ENCODE measurements around the gene COQ3. TPM values are rescaled to one million over a fixed set of nuclear protein-coding genes. Genes with fewer than 3 reads are reported as not detected.
A peak's percentile ranks its signal among the peaks of the same experiment; 100 is the strongest.

The COQ3 gene, protein sequence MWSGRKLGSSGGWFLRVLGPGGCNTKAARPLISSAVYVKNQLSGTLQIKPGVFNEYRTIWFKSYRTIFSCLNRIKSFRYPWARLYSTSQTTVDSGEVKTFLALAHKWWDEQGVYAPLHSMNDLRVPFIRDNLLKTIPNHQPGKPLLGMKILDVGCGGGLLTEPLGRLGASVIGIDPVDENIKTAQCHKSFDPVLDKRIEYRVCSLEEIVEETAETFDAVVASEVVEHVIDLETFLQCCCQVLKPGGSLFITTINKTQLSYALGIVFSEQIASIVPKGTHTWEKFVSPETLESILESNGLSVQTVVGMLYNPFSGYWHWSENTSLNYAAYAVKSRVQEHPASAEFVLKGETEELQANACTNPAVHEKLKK
- total RNA-seq = 10 to 100 TPM in 2 of 4 donors, 1 to 10 TPM in 2; 5.7 to 11.5 (median 9.0) TPM

DNA sequence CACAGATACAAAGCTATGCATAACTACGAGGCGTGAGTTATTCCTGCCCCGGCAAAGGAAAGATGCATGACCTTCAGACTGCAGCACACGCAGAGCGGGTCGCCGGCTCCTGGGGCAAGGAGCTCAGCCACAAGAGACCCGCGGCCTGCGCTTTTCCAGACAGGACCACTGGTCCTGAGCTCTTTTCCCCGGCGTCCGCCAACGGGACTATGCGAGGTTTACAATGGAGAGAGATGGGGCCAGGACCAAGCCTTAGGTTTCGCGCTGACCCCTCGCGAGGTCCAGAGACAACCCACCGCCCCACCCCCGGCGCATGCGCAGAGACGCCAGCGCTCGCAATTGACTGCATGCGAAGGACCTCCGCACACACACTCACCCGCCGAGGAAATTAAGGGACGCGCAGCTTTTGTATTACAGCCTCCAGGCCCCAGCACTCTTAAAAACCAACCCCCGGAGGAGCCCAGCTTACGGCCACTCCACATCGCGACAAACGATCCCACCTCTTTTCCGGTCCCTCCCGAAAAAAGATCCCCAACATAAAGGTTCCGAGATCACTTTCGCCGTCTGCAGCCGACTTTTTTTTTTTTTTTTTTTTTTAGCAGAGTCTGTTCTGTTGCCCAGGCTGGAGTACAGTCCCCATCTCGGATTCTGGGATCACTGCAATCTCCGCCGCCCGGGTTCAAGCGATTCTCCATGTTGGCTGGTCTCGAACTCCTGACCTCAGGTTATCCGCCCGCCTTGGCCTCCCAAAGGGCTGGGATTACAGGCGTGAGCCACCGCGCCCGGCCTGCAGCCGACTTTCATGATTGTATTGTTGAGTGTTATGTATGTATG, at the start of gene COQ3:
COQ3 (minus strand) TSS at position 498 of the 834 bp plus-strand sequence; CDS start at position 482, 16 bp downstream.
- TF ChIP-seq, protein P1, sequence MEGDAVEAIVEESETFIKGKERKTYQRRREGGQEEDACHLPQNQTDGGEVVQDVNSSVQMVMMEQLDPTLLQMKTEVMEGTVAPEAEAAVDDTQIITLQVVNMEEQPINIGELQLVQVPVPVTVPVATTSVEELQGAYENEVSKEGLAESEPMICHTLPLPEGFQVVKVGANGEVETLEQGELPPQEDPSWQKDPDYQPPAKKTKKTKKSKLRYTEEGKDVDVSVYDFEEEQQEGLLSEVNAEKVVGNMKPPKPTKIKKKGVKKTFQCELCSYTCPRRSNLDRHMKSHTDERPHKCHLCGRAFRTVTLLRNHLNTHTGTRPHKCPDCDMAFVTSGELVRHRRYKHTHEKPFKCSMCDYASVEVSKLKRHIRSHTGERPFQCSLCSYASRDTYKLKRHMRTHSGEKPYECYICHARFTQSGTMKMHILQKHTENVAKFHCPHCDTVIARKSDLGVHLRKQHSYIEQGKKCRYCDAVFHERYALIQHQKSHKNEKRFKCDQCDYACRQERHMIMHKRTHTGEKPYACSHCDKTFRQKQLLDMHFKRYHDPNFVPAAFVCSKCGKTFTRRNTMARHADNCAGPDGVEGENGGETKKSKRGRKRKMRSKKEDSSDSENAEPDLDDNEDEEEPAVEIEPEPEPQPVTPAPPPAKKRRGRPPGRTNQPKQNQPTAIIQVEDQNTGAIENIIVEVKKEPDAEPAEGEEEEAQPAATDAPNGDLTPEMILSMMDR (IDR thresholded peaks at IDR 0.05) = no peak
- TF ChIP-seq POLR2A (IDR thresholded peaks at IDR 0.05) = no peak
- 14 to 16% methylated on average over 35 to 43 of the region's 56 CpGs for WGBS, 2 donors
- Histone ChIP-seq H3K27ac (peak within 1 kb of the TSS; percentile 79 to 90 (median 88)), H3K4me3 (peak within 1 kb of the TSS; percentile 73 to 88 (median 87)), H3K27me3 (no peaks in the 10 kb centered on the region), H3K4me1 (peaks cover 0 to 10% (median 6%) of the 10 kb centered on the region in 3 donors), H3K36me3 (peaks cover 0 to 21% (median 4%) of the 10 kb centered on the region in 3 donors), H3K9me3 (no peaks in the 10 kb centered on the region)
- DNase-seq = no peak
- intact Hi-C loops (cut with DNase I) = no loop called here

DNA sequence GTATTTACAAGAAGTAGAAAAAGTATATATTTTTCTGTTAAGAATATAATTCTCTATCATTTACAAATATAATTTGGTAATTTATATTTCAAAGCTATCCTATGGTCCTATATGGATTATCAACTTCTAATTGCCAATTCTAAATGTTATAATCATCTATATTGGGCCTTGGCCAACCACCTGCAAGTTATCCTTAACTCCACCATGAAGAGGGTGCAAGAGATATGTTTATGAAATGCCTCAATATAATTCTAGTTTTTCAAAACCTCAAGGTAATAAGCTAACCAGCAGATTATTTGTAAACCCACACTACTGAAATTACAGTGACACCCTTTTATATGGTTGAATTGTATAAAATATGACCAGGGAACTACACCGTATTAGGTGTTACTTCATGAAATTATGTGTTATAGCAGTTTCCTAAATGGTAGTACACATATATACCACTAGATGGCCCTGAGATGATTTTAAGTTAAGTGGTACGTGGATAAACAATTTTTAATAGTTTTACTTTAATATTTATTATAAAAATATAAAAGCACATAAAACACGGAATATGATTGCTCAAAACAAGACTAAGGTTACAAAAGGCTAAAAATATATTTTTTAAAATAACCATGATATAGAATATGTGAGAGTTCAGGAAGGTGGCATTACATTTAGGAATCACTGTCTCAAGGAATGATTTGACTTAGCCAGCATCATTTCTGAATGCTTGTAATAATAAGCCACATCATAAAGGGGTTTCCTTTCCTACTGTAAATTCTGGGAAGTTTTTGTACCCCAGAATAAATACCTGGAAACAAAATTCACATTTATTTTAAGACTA, 40.9 kb upstream of the COQ3 start:
- no peaks in the 10 kb centered on the region for H3K27me3 ChIP-seq
- no peak overlapping the region for H3K27ac ChIP-seq
- no peaks in the 10 kb centered on the region for H3K4me1 ChIP-seq
- WGBS, 2 donors = 3% methylated on average over 3 of the region's 3 CpGs
- H3K4me3 ChIP-seq = no peak overlapping the region
- H3K36me3 ChIP-seq = peaks cover 0 to 65% (median 0%) of the 10 kb centered on the region in 3 donors
- no peaks in the 10 kb centered on the region for H3K9me3 ChIP-seq
- TF ChIP-seq, protein P1 (IDR thresholded peaks at IDR 0.05) = peak; percentile 16 to 80 (median 58)
- no peak for TF ChIP-seq POLR2A (IDR thresholded peaks at IDR 0.05)
- intact Hi-C loops (cut with DNase I) = no loop called here
- DNase-seq = no peak

DNA sequence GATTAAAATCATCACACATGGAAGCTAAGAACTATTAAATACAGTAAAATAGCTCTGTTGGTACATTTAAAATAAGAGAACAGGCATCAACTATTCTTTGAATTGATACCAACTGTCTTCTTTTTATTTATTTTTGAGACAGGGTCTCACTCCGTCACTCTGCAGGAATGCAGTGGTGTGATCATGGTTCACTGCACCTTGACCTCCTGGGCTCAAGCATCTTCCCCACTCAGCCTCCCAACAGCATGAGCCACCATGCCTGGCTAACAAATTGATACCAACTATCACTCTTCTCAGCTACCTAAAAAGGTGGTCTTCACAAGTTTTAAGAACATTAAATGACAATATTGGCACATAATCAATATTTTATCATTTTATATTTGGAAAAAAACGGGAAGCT, 38.9 kb upstream of the COQ3 start:
- TF ChIP-seq, protein P1 (IDR thresholded peaks at IDR 0.05) = no peak
- no peak for TF ChIP-seq POLR2A (IDR thresholded peaks at IDR 0.05)
- intact Hi-C loops (cut with DNase I) = no loop called here
- H3K27me3 ChIP-seq = no peaks in the 10 kb centered on the region
- H3K4me3 ChIP-seq = no peak overlapping the region
- no peaks in the 10 kb centered on the region for H3K9me3 ChIP-seq
- peaks cover 0 to 52% (median 0%) of the 10 kb centered on the region in 3 donors for H3K36me3 ChIP-seq
- no peak overlapping the region for H3K27ac ChIP-seq
- 80 to 81% methylated on average over 2 of the region's 2 CpGs for WGBS, 2 donors
- no peak for DNase-seq
- H3K4me1 ChIP-seq = peaks cover 0 to 6% (median 0%) of the 10 kb centered on the region in 3 donors

DNA sequence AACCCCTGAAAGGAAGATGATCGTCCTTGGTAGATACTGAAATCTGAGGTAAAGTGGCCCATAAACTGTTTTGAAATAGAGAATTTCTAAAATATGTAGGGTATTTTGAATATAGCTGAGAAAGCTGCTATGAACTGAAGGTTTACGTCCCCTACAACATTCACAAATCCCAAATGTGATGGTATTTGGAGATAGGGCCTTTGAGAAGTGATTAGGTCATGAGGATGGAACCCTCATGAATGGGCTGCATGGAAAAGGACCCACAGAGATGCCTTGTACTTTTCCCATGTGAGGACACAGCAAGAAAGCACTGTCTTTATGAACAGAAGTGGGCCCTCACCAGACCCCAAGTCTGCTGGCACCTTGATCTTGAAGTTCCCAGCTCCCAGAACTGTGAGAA, 37.9 kb upstream of the COQ3 start:
- H3K4me3 ChIP-seq = no peak overlapping the region
- 86 to 90% methylated on average over 2 of the region's 2 CpGs for WGBS, 2 donors
- DNase-seq = no peak

More for the DNA sequence above, 37.9 kb upstream of the COQ3 start:
- no peak overlapping the region for H3K27ac ChIP-seq
- no peaks in the 10 kb centered on the region for H3K9me3 ChIP-seq
- H3K36me3 ChIP-seq = peaks cover 0 to 42% (median 0%) of the 10 kb centered on the region in 3 donors
- no peak for TF ChIP-seq POLR2A (IDR thresholded peaks at IDR 0.05)
- TF ChIP-seq, protein P1 (IDR thresholded peaks at IDR 0.05) = no peak
- H3K27me3 ChIP-seq = no peaks in the 10 kb centered on the region
- intact Hi-C loops (cut with DNase I) = no loop called here
- H3K4me1 ChIP-seq = peaks cover 3 to 16% (median 8%) of the 10 kb centered on the region in 3 donors
